ENCODE results near the gene GOLGA3.

GRCh38 chr12:132812631-132813305 lies 15.9 kb downstream of the GOLGA3 start:
- TF ChIP-seq POLR2A (IDR thresholded peaks at IDR 0.05; ENCODE audit: extremely low read depth, insufficient read length) = no peak
- TF ChIP-seq, protein P1, sequence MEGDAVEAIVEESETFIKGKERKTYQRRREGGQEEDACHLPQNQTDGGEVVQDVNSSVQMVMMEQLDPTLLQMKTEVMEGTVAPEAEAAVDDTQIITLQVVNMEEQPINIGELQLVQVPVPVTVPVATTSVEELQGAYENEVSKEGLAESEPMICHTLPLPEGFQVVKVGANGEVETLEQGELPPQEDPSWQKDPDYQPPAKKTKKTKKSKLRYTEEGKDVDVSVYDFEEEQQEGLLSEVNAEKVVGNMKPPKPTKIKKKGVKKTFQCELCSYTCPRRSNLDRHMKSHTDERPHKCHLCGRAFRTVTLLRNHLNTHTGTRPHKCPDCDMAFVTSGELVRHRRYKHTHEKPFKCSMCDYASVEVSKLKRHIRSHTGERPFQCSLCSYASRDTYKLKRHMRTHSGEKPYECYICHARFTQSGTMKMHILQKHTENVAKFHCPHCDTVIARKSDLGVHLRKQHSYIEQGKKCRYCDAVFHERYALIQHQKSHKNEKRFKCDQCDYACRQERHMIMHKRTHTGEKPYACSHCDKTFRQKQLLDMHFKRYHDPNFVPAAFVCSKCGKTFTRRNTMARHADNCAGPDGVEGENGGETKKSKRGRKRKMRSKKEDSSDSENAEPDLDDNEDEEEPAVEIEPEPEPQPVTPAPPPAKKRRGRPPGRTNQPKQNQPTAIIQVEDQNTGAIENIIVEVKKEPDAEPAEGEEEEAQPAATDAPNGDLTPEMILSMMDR (IDR thresholded peaks at IDR 0.05; ENCODE audit: low read depth, low read length) = no peak

Data from NB4 (cell line).